ENCODE measurements around the gene PUM2.

DNA sequence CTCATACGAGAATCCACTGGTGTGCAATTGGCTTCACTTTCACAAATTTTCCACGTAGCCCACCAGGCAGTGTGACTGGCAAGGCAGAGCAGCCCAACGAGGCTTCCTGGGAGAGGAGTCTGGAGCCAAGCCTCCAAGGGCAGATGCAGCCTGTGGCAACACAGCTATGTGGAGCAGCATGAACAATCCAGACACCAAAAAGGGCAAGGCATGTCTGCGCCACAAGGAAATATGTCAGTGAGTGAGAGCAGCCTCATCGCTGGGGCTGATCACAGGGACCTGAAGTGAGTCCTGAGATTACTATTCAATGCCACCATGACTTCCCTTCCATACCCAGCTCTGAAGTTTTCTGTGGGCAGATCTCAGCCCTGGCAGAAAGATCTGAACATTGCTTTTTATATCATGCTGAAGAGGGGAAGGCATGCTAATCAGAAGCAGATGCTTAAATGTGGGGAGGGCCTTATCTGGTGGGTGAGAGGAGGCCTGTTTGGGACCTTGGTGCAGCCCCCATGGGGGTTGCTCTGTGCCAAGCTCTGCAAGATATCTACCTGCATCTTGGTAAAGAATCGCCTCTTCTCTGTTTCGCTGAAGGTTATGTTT is 40.0 kb upstream of the PUM2 start:
- TF ChIP-seq CTCF (IDR thresholded peaks at IDR 0.05) (no peak), POLR2A (IDR thresholded peaks at IDR 0.05) (no peak)
